HCT116 (cell line): ENCODE data around the gene FGF14. TPM values are rescaled to one million over a fixed set of nuclear protein-coding genes. Genes with fewer than 3 reads are reported as not detected.

ENCODE experiments used
- ATAC-seq: fragments of 200-7000 bp; cut with Tn5 transposase; 2 replicates; pipeline ENCODE4 v1.9.1; 2020; ENCODE audit warnings: mild to moderate bottlenecking, moderate library complexity
- BruUV-seq: library from RNA; stranded (reverse); fragments of 400-500 nt; replicated peaks from 2 replicates; lab custom pipeline; 2021; lab: Mats Ljungman, UMichigan
- CTCF ChIA-PET: fragments of 300-600 bp; sonication (Branson Sonifier 250); formaldehyde crosslinking; loops from one replicate; lab custom pipeline; 2021; ENCODE audit warnings: antibody characterized with exemption; lab: Charles Lee
- POLR2A ChIA-PET: fragments of 300-600, 350-600 bp; sonication (Branson Sonifier 250); formaldehyde crosslinking; loops from one replicate; lab custom pipeline; 2021; ENCODE audit warnings: antibody characterized with exemption; lab: Charles Lee
- RAD21 ChIA-PET, 2 experiments: fragments of 300-600 bp; sonication (Branson Sonifier 250); formaldehyde crosslinking; loops; one replicate each; lab custom pipeline; 2023; ENCODE audit warnings: low total read pairs in 2 of 2; ENCODE audit not compliant: uncharacterized antibody in 2 of 2, unreplicated experiment in 2 of 2, low non-redundant PET in 1 of 2; lab: Charles Lee
- DNase-seq: peaks from one replicate; pipeline ENCODE4 v3.0.0-alpha.2; 2010; ENCODE audit warnings: low read depth, low spot score
- H2AFZ ChIP-seq: fragments of 200-600 bp; shearing (Covaris generic), sonication (generic); 2 replicates; pipeline ENCODE4 v1.6.1; 2017; ENCODE audit warnings: low read depth, mixed run types, mixed read lengths, antibody characterized with exemption, low read length; ENCODE audit not compliant: poor library complexity, severe bottlenecking
- H3K27ac ChIP-seq: 2 replicates; pipeline ENCODE4 v1.5.1; 2012; ENCODE audit warnings: low read depth, low read length
- H3K27me3 ChIP-seq: fragments of 200-600 bp; sonication (generic); 2 replicates; pipeline ENCODE4 v1.6.1; 2016; ENCODE audit warnings: mixed run types, low read length, mixed read lengths; ENCODE audit not compliant: insufficient read depth
- H3K36me3 ChIP-seq, 2 experiments: fragments of 200-500 bp in 1 of 2; fragments of 200-600 bp in 1 of 2; sonication (Bioruptor generic) in 1 of 2; sonication (generic) in 1 of 2; 2 replicates each; pipeline versions ENCODE4 v1.5.1 to v1.6.1; 2014 to 2016; ENCODE audit warnings: low read length in 2 of 2, inconsistent platforms in 1 of 2, mixed read lengths in 1 of 2, mixed run types in 1 of 2; ENCODE audit not compliant: insufficient read depth in 2 of 2, control insufficient read depth in 1 of 2
- H3K4me1 ChIP-seq, 2 experiments: fragments of 200-600 bp in 1 of 2; sonication (generic) in 1 of 2; 2 replicates each; pipeline versions ENCODE4 v1.5.1 to v1.6.1; 2012 to 2017; ENCODE audit warnings: low read length in 2 of 2, inconsistent platforms in 1 of 2, mild to moderate bottlenecking in 1 of 2, mixed read lengths in 1 of 2, mixed run types in 1 of 2, moderate library complexity in 1 of 2; ENCODE audit not compliant: insufficient read depth in 2 of 2, control insufficient read depth in 1 of 2
- H3K4me2 ChIP-seq: fragments of 200-600 bp; sonication (generic); 2 replicates; pipeline ENCODE4 v1.6.1; 2017; ENCODE audit warnings: mixed run types, low read length, mixed read lengths
- H3K4me3 ChIP-seq, 2 experiments: fragments of 200-600 bp in 1 of 2; sonication (generic) in 1 of 2; replicated peaks in 1 of 2; 2 replicates each; pipeline ENCODE4 v1.5.1; 2011 to 2016; ENCODE audit warnings: low read length in 2 of 2, control low read depth in 1 of 2, low read depth in 1 of 2, mild to moderate bottlenecking in 1 of 2, mixed read lengths in 1 of 2, mixed run types in 1 of 2
- H3K79me2 ChIP-seq: fragments of 200-600 bp; sonication (generic); 2 replicates; pipeline ENCODE4 v1.6.1; 2017; ENCODE audit warnings: mild to moderate bottlenecking, mixed run types, low read length, moderate library complexity, mixed read lengths; ENCODE audit not compliant: insufficient read depth
- H3K9ac ChIP-seq: fragments of 200-600 bp; sonication (generic); 2 replicates; pipeline ENCODE4 v1.6.1; 2016; ENCODE audit warnings: low read length, mixed read lengths
- H3K9me2 ChIP-seq: fragments of 200-600 bp; sonication (generic), shearing (Covaris generic); 2 replicates; pipeline ENCODE4 v1.6.1; 2017; ENCODE audit warnings: mixed run types, mild to moderate bottlenecking, moderate library complexity; ENCODE audit not compliant: insufficient read depth
- H3K9me3 ChIP-seq, 2 experiments: fragments of 200-500 bp in 1 of 2; fragments of 200-600 bp in 1 of 2; sonication (Bioruptor generic) in 1 of 2; sonication (generic) in 1 of 2; 2 replicates each; pipeline ENCODE4 v1.6.1; 2014 to 2017; ENCODE audit warnings: low read length in 2 of 2, mixed read lengths in 2 of 2, inconsistent platforms in 1 of 2, low read depth in 1 of 2, mild to moderate bottlenecking in 1 of 2, mixed run types in 1 of 2, moderate library complexity in 1 of 2; ENCODE audit not compliant: control insufficient read depth in 1 of 2, insufficient read depth in 1 of 2
- H4K20me1 ChIP-seq: fragments of 200-600 bp; sonication (generic), shearing (Covaris generic); 2 replicates; pipeline ENCODE4 v1.6.1; 2017; ENCODE audit warnings: mixed run types, mild to moderate bottlenecking, moderate library complexity; ENCODE audit not compliant: insufficient read depth
- ATF3 ChIP-seq: IDR thresholded peaks from 2 replicates; pipeline ENCODE4 v1.6.1; 2012
- CBX3 ChIP-seq: IDR thresholded peaks from 2 replicates; pipeline ENCODE4 v1.6.1; 2012; ENCODE audit warnings: low read depth
- CEBPB ChIP-seq: IDR thresholded peaks from 2 replicates; pipeline ENCODE4 v1.6.1; 2012; ENCODE audit warnings: low read depth
- ELF1 ChIP-seq: IDR thresholded peaks from 2 replicates; pipeline ENCODE4 v1.6.1; 2012; ENCODE audit warnings: low read depth, borderline replicate concordance
- EZH2phosphoT487 ChIP-seq: fragments of 200-600 bp; IDR thresholded peaks from 2 replicates; pipeline ENCODE4 v1.6.1; 2018; ENCODE audit warnings: antibody characterized with exemption, borderline replicate concordance
- FOSL1 ChIP-seq: IDR thresholded peaks from 2 replicates; pipeline ENCODE4 v1.6.1; 2012; ENCODE audit warnings: low read depth
- JUND ChIP-seq: IDR thresholded peaks from 2 replicates; pipeline ENCODE4 v1.6.1; 2012
- MAX ChIP-seq: IDR thresholded peaks from 2 replicates; pipeline ENCODE4 v1.6.1; 2012
- POLR2AphosphoS5 ChIP-seq: IDR thresholded peaks from 2 replicates; pipeline ENCODE4 v1.6.1; 2011; ENCODE audit warnings: mild to moderate bottlenecking, low read depth, low read length, moderate library complexity
- SIN3A ChIP-seq: IDR thresholded peaks from 2 replicates; pipeline ENCODE4 v1.6.1; 2012; ENCODE audit warnings: low read depth
- SP1 ChIP-seq: IDR thresholded peaks from 2 replicates; pipeline ENCODE4 v1.6.1; 2012; ENCODE audit warnings: low read depth
- SRF ChIP-seq: IDR thresholded peaks from 2 replicates; pipeline ENCODE4 v1.6.1; 2012; ENCODE audit warnings: low read depth
- TCF7L2 ChIP-seq: IDR thresholded peaks from 2 replicates; pipeline ENCODE4 v1.7.0; 2011; ENCODE audit warnings: borderline replicate concordance, inconsistent platforms; ENCODE audit not compliant: insufficient read depth, insufficient read length; ENCODE audit errors: extremely low read depth
- ZBTB33 ChIP-seq: IDR thresholded peaks from 2 replicates; pipeline ENCODE4 v1.6.1; 2011; ENCODE audit warnings: mild to moderate bottlenecking, low read length, moderate library complexity; ENCODE audit not compliant: insufficient replicate concordance; ENCODE audit errors: extremely low read depth
- ZFX ChIP-seq: fragments of 450-650 bp; IDR thresholded peaks from 2 replicates; pipeline ENCODE4 v1.6.1; 2017
- ZNF274 ChIP-seq: fragments of 200-500 bp; sonication (Bioruptor generic); IDR thresholded peaks from 2 replicates; pipeline ENCODE4 v1.6.1; 2014; ENCODE audit warnings: mild to moderate bottlenecking, low read depth, low read length, inconsistent platforms
- intact Hi-C: fragments of 100-400 bp; cut with micrococcal nuclease; formaldehyde crosslinking; loops from 2 replicates; pipeline ENCODE4 v1.10.0; 2022
- total RNA-seq: library from RNA; stranded (reverse); gene quantifications from one replicate; pipeline ENCODE4 v1.2.1, GENCODE V29; 2021; ENCODE audit not compliant: unreplicated experiment

FGF14 gene
- total RNA-seq, 1 experiment from 2014 or later, result not detected

- BruUV-seq, result no TSS peak
- Histone ChIP-seq H3K27me3 (no peaks in the 10 kb centered on the region), H3K9me3 (peaks cover 0 to 2% of the 10 kb centered on the region in 2 experiments; a peak in 2 of 4 replicates), H4K20me1 (no peaks in the 10 kb centered on the region), H3K4me3 (no peak overlapping the region), H3K4me1 (no peaks in the 10 kb centered on the region), H2AFZ (no peak overlapping the region), H3K4me2 (no peak overlapping the region), H3K9ac (no peak overlapping the region), H3K27ac (no peak overlapping the region), H3K9me2 (no peaks in the 10 kb centered on the region), H3K36me3 (no peaks in the 10 kb centered on the region), H3K79me2 (no peaks in the 10 kb centered on the region)
- ChIA-PET CTCF (no interaction called here), RAD21 (no interaction called here), POLR2A (no interaction called here)
- TF ChIP-seq EZH2phosphoT487 (no peak), ZBTB33 (no peak), JUND (no peak), POLR2AphosphoS5 (no peak), ZFX (no peak), SP1 (no peak), ATF3 (no peak), ELF1 (no peak), CBX3 (no peak)
- no peak for DNase-seq
- ATAC-seq, result no peak
- intact Hi-C loops, result no loop called here
Observed at GRCh38 chr13:101686003-101686402, 715.8 kb downstream of the FGF14 start.

DNA sequence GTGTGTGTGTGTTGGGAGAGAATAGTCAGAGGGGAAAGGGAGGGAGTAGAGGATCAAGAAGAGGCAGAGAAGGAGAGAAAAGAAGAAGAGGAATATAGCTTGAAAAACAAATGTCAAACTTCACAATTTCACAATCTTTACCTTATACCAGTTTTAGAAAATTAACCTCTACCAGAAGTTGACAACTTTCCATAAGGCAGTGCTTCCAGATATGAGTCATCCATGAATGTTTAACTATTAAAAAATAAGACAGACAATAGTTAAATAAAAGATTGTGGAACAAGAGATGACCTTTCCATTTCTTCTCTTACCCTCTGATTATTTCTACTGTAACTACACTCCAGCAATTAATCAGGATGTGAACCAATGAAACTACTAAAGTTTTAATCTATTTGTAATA lies 720.0 kb downstream of the FGF14 start:
- ATAC-seq (no peak), DNase-seq (no peak)
- no peaks in the 10 kb centered on the region for H3K27me3 ChIP-seq
- H3K4me3 ChIP-seq, result no peak overlapping the region
- peaks cover 0 to 5% of the 10 kb centered on the region in 2 experiments; a peak in 3 of 4 replicates for H3K9me3 ChIP-seq
- intact Hi-C loops, result no loop called here
- ChIA-PET POLR2A (no interaction called here), RAD21 (no interaction called here), CTCF (no interaction called here)
- H3K4me1 ChIP-seq, result no peaks in the 10 kb centered on the region
- H3K9ac ChIP-seq, result no peak overlapping the region
- H3K27ac ChIP-seq, result no peak overlapping the region
- H3K4me2 ChIP-seq, result no peak overlapping the region
- H3K9me2 ChIP-seq, result no peaks in the 10 kb centered on the region
- H3K36me3 ChIP-seq, result no peaks in the 10 kb centered on the region
- H3K79me2 ChIP-seq, result no peaks in the 10 kb centered on the region
- BruUV-seq, result no TSS peak
- H4K20me1 ChIP-seq, result no peaks in the 10 kb centered on the region
- H2AFZ ChIP-seq, result no peak overlapping the region
- TF ChIP-seq SRF, result no peak
- TF ChIP-seq TCF7L2, result no peak
- no peak for TF ChIP-seq FOSL1
- TF ChIP-seq SP1, result no peak
- TF ChIP-seq MAX, result no peak
- TF ChIP-seq ZFX, result no peak
- no peak for TF ChIP-seq ZBTB33
- TF ChIP-seq ATF3, result no peak
- no peak for TF ChIP-seq ZNF274
- no peak for TF ChIP-seq ELF1
- no peak for TF ChIP-seq CEBPB
- no peak for TF ChIP-seq CBX3
- TF ChIP-seq SIN3A, result no peak
